Measurements from ENCODE around the gene GYS1.
A peak's percentile ranks its signal among the peaks of the same experiment; 100 is the strongest.

GYS1 gene

DNA sequence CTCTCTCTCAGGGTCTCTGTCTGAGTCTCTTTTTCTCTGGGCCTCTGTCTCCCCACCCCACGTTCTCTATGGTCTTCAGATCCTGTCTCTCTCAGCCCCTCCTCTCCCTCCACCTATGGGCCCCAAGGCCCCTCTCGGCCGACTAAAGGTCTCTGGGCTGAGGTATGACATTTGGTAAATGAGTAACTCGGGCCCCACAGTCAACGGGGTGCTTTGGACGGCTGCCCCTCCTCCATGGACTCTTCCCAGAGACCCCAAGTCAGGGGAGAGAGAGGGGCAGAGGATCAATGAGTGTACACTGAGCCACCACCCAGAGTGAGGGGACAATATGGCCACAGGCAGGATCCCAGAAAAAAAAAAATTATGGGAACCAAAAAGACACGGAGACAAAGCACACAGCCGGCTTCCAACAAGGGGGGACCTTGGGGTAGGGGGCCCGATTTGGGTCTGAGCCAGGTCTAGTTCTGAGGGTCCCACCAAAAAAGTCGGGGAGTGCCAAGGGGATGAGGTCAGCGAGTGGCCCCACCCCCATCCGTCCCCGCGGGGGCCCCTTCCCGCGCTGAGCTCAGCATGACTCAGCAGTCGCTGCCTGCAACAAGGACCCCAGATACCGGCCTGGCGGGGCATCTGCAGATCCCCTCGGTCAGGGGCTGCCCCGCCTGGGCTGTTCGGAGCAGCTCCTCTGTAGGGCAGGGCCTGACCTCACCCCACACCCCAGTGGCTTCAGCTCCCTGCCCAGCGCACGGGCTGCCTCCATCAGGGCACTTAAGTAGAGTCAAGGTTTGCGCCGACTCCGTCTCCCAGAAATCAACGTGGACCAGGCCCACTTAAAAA lies 29.5 kb downstream of the GYS1 start:
- peak; percentile 86 for DNase-seq (ENCODE audit: low read depth)

GRCh38 chr19:48962849-48963165 lies 30.3 kb downstream of the GYS1 start:
- DNase-seq (ENCODE audit: low read depth) = no peak

- DNase-seq (ENCODE audit: low read depth) = peak; percentile 80
These were observed 30.9 kb downstream of the GYS1 start for GRCh38 chr19:48962029-48962848.

- no peak for DNase-seq (ENCODE audit: low read depth)
These were observed 31.5 kb downstream of the GYS1 start for GRCh38 chr19:48961673-48962028.

- DNase-seq (ENCODE audit: low read depth) = peak; percentile 8
These were observed 32.0 kb downstream of the GYS1 start for GRCh38 chr19:48961051-48961649.

DNA sequence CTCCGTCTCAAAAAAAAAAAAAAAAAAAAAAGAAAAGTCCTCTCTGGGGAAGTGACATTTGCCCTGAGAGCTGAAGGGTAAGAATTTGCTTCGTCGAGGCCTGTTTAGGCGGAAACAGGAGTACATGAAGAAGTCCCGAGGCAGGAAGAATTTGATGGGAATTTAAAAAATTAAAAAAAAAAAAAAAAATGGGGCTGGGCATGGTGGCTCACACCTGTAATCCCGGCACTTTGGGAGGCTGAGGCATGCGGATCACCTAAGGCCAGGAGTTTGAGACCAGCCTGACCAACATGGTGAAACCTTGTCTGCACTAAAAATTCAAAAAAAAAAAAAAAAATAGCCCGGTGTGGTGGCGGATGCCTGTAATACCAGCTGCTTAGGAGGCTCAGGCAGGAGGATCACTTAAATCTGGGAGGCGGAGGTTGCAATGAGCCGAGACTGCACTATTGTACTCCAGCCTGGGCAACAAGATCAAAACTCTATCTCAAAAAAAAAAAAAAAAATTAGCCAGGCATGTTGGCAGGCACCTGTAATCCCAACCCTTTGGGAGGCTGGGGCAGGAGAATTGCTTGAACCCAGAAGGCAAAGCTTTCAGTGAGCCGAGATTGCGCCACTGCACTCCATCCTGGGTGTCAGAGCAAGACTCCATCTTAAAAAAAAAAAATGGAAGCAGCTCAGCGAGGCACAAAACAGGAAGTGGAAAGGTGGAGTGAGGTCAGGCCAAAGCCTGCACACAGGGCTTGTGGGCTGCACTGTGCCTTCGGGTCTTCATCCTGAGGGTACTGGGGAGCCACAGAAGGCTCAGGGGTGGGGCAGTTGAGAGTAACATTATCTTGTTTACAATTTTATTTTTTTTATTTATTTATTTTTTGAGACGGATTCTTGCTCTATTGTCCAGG lies 33.5 kb downstream of the GYS1 start:
- DNase-seq (ENCODE audit: low read depth) = no peak

DNA sequence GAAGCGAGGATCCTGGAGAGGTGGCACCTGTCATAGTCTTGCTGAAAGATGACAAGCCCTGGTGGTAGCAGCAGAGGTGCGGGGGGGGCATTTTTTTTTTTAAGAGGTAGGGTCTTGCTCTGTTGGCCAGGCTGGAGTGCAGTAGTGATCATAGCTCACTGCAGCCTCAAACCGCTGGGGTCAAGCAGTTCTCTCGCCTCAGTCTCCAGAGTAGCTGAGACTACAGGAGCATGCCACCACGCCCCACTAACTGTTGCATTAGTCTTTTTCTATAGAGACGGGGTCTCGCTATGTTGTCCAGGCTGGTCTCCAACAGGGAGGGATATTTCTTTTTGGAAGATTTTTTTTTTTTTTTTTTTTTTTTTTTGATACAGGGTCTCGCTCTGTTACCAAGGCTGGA lies 35.1 kb downstream of the GYS1 start:
- no peak for DNase-seq (ENCODE audit: low read depth)

DNA sequence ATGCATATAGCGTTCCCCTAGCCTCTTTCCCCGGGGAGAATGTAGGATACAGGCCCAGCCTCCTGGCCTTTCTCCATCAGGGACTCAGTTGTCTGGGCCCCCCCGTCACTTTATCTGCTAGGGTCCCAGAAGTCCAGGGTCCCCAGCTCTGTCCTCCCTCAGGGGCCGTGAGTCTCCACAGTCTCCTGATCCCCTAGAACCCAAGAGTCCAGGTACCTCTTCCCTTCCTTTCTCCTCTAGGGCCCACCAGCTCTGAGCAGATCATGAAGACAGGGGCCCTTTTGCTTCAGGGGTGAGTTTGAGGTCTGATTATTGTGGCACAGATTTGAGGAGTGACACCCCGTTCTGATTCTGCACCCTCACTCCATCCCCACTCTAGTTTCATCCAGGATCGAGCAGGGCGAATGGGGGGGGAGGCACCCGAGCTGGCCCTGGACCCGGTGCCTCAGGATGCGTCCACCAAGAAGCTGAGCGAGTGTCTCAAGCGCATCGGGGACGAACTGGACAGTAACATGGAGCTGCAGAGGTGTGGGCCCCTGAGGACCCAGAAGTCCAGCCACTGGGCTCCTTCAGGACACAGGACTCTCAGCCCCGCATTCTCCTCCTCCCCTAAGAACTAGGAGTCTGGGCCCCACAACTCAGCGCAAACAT lies 37.7 kb downstream of the GYS1 start:
- no peak for DNase-seq (ENCODE audit: low read depth)

- peak; percentile 97 for DNase-seq (ENCODE audit: low read depth)
These were observed 38.4 kb downstream of the GYS1 start, which contains the start of gene BAX for GRCh38 chr19:48954595-48955307. Gene BAX (plus strand): TSS chr19:48954875. CDS start chr19:48954929, 54 bp downstream.

- no peak for DNase-seq (ENCODE audit: low read depth)
These were observed 39.0 kb downstream of the GYS1 start for GRCh38 chr19:48953990-48954594.

DNA sequence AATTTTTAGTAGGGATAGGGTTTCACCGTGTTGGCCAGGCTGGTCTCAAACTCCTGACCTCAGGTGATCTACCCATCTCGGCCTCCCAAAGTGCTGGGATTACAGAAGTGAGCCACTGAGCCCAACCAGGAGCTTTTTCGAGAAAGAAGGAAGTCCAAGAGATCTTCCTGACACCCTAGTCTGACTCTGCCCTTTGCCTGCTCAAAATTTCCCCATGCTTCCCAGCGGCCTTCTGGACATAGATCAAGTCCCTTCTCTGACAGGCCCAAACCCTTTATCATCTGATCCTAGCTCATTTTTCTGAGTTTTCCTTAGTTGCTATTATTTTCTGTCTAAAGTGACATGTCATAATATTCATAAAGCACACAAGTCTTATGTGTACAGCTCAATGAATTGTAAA lies 40.0 kb downstream of the GYS1 start:
- DNase-seq (ENCODE audit: low read depth) = no peak

DNA sequence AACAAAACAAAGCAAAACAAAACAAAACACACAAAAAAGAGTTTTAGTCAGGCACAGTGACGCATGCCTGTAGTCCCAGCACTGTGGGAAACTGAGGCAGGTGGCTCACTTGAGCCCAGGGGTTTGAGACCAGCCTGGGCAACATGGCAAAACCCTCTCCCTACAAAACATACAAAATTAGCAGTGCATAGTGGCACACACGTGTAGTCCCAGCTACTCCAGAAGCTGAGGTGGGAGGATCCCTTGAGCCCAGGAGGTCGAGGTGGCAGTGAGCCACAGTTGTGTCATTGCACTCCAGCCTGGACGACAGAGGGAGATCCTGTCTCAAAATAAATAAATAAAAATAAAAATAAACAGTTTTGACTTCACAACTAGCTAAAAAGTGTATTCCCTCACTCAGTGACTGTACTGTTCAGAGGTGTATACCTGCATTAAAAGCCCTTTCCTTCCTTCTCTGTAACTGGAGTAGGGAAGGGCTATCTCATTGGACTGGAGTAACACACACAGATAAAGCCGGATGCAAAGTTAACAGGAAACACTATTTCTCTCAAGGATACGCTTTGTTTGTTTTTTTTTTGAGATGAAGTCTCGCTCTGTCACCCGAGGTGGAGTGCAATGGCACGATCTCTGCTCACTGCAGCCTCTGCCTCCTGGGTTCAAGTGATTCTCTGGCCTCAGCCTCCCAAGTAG lies 42.1 kb downstream of the GYS1 start:
- no peak for DNase-seq (ENCODE audit: low read depth)

GRCh38 chr19:48950159-48950558 lies 43.0 kb downstream of the GYS1 start:
- DNase-seq (ENCODE audit: low read depth) = no peak

- no peak for DNase-seq (ENCODE audit: low read depth)
These were observed 45.9 kb downstream of the GYS1 start for GRCh38 chr19:48947258-48947542.

DNA sequence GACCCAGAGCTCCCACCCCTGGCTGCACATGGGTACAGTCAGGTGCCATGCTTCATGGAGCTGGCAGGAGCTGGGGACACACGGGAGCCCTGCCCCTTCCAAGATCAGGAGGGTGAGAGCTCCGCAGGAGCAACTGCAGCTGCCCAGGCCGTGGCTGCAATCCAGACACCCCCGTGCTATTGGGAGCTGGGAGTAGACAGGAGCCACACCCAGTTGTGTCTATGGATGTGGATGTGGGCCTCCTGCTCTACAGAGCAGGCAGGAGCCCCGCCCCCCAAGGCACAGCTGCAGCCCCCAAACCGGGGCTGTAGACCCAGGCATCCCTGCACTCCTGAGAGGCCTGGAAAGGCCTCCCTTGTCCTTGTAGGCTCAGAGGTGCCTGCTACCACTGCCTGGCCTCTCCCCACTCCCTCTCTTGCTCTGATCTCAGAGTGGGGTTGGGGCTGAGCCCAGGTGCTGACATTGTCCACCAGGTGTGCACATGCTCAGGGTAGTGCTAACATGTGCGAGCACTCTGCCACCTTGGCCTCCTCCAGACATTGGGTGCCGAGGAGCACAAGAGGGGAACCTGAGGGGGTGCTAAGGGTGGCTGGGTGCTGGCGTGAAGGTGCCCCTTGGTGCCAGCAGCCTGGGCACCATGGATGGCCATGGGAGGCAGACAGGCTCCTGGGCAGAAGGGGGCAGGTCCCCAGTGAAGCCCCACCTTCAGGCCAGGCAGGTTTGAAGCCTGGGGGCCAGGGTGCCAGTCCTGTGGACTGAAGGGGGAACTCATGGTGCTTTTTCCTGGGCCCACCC lies 46.4 kb downstream of the GYS1 start:
- DNase-seq (ENCODE audit: low read depth) = no peak

- no peak for DNase-seq (ENCODE audit: low read depth)
These were observed 47.3 kb downstream of the GYS1 start for GRCh38 chr19:48945817-48946216.

GRCh38 chr19:48945415-48945814 lies 47.7 kb downstream of the GYS1 start:
- no peak for DNase-seq (ENCODE audit: low read depth)

GRCh38 chr19:48943081-48943480 lies 50.0 kb downstream of the GYS1 start:
- no peak for DNase-seq (ENCODE audit: low read depth)

- DNase-seq (ENCODE audit: low read depth) = no peak
These were observed 52.2 kb downstream of the GYS1 start for GRCh38 chr19:48940902-48941301.

All from ELR (cell line).